SK-MEL-5 (cell line): ENCODE results near the gene GRIN2A. TPM values are rescaled to one million over a fixed set of nuclear protein-coding genes. Genes with fewer than 3 reads are reported as not detected.
"Not testable (repeated sequence)": the region's sequence is repeated elsewhere in the genome, so short reads cannot be mapped to it uniquely, and the experiment has no call there.

Experiments used
- DNase-seq: peaks from one replicate; pipeline ENCODE4 v3.0.0-alpha.2; 2016; ENCODE audit warnings: low read depth, low spot score
- in situ Hi-C: cut with HindIII; loops from 2 replicates; pipeline ENCODE4 v1.10.0; 2016; ENCODE audit warnings: low sequenced_read_pairs, high pct_unique_total_duplicates, low pct_unique_long_range_greater_than_20kb
- total RNA-seq: library from RNA; depleted of rRNA; stranded (reverse); fragments of >200 nt; shearing (Covaris generic); gene quantifications from 2 replicates; pipeline ENCODE4 v1.2.3, GENCODE V29; 2014

Gene GRIN2A
- total RNA-seq, 1 experiment from 2014 or later, result 1.3 TPM

DNA sequence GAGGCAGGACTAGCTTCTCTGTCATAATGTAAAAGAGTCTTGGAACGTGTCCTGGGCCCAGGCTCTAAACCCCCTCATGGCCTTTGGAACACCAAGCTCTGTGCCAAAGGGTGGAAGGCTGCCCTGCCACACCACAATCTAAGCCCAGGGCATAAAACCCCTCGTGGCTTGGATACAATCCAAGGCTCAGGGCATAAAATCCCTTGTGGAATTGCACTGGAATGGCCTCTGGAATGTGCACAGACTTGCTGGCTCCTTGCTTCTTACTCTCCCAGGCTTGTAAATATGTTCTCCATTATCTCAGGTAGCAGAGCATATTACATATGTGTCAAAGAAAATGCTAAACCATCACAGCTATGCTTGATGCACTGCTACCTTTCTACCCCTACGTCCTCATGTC is 306.2 kb downstream of the GRIN2A start:
- in situ Hi-C loops, DNase-seq: not testable (repeated sequence)

DNA sequence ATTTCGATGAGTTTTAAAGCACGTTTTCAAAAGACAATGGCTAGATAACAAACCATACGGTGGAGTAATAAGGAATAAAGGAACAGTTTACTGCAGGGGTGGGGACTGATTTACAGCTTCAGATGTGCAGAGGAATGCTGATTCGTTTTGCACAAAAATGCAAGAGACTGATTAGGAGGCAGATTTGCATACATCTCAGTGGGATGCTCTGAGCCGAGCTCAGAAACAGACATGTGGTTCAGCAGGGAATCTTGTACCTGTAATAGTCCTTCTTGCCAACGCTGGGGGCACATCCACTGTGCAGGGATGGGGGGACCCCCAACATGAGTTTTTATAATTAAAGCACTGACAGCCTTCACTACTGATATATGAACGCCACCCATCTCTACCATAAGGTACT is 308.0 kb downstream of the GRIN2A start:
- in situ Hi-C loops, result no loop called here
- DNase-seq, result no peak

DNA sequence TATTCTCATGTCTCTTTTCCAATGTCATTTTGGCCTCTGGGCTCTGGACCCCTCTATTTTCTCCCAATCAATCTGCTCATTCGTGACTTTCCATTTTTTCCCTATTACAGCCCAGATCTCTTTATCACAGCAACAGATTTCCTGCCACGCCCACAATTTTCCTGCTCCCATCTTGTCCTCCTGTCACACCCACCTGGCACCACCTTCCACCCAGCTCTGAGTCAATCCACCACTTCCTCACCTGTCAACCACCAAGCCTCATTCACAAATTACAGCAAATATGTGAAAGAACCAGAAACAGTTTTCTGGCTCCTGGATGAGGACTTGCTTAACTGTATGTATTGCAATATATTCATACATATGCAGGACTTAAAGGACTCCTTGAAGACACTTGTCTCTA is 311.3 kb downstream of the GRIN2A start:
- in situ Hi-C loops, result no loop called here
- DNase-seq, result no peak

DNA sequence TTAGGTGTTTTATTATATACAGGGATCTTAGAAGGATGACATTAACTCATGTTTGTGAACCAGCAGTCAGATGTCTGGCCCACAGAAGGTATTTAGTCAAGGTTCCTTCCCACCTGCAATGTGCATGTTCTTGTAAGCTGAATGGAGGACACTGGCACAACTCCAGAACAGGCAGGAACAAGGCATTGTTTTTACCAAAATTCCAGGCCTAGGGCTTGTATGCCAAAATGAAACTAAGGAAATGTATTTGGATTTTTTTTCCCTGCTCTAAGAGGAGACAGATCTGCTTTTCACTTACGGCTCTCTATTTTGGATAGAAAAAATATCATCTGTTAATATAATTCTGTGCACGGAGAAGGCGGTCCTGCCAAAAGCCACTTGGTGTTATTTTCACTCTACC is 312.5 kb downstream of the GRIN2A start:
- no peak for DNase-seq
- in situ Hi-C loops, result no loop called here

DNA sequence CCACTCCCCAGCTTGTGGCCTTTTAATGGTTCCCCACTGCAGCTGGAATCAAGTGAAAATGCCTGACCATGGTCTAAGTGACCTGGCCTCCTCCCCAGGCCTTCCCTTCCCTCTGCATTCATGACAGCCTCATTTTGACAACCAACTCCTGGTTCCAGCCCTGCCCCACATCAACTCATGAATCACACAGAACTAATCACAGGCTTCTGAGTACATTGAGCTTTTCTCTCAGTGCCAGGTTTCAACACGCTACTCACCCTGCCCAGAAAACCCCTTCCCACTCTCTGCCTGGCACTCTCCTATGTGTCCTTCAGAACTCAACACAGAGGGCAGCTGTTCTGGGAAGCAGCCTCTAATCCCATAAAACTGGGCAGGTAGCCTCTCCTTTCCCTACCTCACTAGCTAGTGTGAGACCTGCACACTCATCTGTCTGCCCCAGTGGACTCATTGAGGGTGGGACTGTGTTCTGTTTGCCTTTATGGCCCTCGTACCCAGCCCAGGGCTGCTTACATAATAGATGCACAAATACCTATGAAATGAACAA is 313.6 kb downstream of the GRIN2A start:
- in situ Hi-C loops, result no loop called here
- DNase-seq, result no peak

DNA sequence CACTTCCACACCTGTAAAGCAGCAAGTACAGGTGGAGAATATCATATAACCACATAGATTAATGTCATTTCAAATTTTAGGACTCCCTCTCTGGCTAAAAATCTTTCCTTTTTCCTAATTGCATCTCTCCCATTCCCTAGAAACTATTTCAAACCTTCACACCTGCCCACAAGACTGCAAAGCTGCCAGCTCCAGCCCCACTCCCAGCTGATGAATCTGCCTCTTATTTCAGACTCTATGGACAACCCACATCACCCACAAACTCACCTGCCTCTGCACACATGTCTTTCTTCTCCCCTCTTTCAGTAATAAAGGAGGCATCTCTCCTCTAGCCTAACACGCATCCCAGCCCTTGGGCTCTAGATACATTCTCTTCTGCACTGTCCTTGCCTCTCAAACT is 315.1 kb downstream of the GRIN2A start:
- in situ Hi-C loops, result no loop called here
- DNase-seq, result no peak

DNA sequence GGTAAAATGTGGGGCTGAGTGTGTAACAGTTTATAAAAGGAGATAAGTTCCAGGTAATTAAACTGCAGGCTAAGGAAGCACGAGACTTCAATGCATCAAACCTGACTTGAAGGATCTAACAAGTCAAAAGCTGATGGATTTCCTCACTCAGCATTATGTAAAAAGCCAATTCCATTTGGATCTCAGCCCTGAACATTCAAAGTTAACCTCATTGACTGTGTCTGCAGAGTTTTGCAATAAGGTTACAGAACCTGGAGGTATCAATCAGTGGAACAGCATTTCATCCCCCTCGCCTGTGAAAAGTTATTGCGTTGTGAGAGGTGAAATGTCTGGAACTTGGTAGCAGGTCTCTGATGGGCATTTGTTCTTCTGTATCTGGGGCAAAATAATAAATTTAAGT is 317.8 kb downstream of the GRIN2A start:
- in situ Hi-C loops, result no loop called here

DNA sequence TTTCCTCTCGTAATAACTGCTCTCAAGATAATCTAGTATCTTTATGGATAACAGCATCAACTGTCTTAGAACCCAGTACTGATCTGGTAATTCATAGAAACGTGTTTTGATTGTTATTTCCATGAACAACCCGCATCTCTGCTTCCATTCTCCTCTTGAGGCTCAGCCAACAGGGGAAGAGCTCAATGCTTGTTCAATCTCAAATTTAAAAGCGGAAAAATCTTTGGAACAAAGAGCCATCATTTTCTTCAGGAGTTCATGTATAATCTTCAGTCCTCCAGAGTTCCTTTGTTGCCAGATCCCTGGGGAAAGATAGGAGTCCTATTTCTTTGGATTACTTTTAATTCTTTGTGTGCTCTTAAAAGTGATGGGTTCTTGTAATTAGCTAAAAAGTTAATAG is 319.9 kb downstream of the GRIN2A start:
- DNase-seq, result no peak
- in situ Hi-C loops, result no loop called here

More for the DNA sequence above, 317.8 kb downstream of the GRIN2A start:
- no peak for DNase-seq

DNA sequence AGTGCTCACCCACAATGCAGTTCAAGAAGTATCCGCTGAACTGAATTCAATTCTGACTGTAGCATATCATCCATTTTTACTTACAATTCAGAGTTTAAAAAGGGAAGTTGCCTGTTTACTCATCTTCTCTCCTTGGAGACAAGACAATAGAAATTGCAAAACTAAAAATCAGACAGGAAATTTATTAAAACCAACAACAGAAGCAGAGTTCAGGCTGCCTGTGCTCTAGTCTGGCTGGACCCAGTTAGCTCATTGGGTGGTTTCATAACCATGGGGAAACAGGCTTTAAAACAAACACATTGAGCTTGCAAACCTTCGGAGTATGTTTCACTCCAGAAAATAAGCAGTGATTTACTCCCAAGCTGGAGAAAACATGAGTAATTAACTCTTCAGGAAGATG is 321.4 kb downstream of the GRIN2A start:
- in situ Hi-C loops, result no loop called here

DNA sequence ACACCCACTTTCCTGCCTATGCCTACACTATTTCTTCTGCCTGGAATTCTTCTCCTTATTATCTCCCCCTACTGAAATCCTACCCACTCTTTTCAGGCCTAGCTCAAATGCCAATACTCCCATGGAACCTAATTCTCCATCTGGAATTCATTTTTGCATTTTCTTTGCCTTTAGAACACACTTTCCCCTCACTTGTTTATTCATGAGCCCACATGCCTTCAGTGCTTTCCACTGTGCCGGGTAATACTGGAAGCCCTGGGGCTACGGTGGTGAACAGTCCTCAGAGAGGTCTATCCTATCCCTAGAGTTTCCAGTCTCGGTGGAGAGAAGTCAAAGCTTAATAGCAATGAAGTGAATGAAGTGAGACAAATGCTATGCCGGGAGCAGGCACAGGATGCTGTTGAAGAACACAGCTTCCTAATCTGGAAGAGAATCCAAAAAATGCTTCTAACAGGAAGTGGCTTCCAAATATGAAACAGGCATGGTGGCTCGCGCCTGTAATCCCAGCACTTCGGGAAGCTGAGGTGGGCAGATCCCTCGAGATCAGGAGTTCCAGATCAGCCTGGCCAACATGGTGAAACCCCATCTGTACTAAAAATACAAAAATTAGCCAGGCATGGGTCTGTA is 322.4 kb downstream of the GRIN2A start:
- DNase-seq, result no peak

More for the DNA sequence above, 321.4 kb downstream of the GRIN2A start:
- DNase-seq, result no peak

DNA sequence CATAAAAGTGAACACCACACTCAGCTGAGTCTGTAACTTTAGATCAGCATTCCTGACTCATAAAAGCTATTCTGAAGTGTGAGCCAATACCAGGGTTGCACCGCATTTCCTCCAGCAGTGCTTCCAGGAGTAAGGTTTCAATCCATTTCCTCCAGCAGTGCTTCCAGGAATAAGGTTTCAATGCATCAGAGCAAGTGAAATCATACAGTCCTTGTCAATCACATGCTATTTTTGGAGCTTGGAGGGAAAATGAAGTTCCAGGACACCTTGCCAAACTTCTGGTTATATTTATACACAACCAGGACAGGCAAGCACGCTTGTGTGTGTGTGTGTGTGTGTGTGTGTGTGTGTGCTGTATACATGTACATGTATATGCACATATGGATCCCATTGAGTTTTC is 327.6 kb downstream of the GRIN2A start:
- in situ Hi-C loops, result no loop called here
- DNase-seq, result no peak

More for the DNA sequence above, 322.4 kb downstream of the GRIN2A start:
- in situ Hi-C loops, result no loop called here

DNA sequence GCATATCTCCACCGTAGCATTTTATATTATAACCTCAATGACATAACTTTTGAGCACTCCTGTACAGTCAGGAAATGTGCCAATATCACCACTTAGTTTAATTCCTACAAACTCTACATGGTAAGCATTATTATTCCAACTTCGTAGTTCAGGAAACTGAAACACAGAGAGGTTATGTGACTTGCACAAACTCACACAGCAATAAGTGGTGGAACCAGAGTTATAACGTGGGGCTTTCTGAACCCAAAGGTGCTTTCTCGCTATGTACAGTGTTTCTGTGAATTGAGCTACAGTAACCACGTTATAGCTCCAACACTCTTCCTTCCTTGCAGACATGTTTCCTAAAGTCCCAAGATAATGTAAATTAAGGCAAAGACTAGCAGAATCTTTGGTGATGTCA is 330.2 kb downstream of the GRIN2A start:
- in situ Hi-C loops, result no loop called here

DNA sequence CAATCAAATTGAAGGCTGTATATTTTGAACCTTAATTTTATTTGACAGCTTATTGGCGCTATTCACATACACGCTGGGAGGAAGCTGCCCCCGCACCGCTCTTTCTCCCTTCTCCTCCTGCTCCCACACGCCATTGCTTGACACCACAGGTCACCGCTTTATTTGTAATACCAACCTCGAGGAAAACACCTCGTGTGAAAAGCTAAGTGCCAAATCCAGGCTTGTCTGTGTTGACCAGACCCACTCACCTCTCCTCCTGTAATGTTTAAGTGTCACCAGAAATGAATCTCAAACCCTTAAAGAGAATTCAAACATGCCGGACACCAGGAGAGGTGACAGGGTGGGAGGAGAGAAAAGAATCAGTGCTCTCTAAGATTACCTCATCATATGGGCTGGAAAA is 331.4 kb downstream of the GRIN2A start:
- in situ Hi-C loops, result no loop called here
- DNase-seq, result no peak

More for the DNA sequence above, 330.2 kb downstream of the GRIN2A start:
- no peak for DNase-seq

DNA sequence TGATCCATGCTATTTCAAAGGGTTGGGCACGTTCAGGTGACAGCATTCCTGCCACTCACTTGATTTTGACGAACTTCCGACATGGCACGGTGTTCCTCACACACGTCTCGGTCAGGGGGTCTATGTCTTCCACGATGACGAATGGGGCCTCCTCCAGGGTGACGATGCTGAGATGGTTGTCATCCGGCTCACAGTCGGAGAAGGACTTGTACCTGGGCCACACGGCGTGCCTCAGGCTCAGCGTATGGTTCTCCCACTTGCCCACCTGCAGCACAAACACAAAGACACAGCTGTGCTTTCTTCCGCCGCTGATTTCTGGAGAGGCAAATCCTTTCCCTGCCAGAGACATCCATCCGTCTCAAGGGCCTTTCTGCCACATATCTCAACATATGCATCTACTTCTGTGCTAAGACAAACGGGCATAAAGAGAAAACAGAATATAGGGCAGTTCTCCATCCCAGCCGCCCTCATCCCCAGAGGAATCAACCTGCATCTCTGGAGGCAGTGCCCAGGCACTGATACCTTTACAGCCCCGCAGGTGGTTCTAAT is 332.5 kb downstream of the GRIN2A start:
- no peak for DNase-seq
- in situ Hi-C loops, result no loop called here

DNA sequence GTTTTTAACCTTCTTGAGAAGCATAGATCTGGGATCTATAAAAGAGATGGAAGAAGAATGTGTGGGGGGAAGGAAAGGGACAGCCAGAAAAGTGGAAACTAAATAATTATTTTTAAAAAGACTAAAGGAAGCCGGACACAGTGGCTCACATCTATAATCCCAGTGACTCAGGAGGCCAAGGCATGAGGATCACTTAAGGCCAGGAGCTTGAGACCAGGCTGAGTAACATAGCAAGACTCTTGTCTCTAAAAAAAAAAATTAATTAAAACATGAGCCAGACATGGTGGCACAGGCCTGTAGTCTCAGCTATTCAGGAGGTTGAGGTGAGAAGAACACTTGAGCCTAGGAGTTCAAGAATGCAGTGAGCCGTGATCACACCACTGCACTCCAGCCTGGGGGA is 335.1 kb downstream of the GRIN2A start:
- no peak for DNase-seq
- in situ Hi-C loops, result no loop called here

DNA sequence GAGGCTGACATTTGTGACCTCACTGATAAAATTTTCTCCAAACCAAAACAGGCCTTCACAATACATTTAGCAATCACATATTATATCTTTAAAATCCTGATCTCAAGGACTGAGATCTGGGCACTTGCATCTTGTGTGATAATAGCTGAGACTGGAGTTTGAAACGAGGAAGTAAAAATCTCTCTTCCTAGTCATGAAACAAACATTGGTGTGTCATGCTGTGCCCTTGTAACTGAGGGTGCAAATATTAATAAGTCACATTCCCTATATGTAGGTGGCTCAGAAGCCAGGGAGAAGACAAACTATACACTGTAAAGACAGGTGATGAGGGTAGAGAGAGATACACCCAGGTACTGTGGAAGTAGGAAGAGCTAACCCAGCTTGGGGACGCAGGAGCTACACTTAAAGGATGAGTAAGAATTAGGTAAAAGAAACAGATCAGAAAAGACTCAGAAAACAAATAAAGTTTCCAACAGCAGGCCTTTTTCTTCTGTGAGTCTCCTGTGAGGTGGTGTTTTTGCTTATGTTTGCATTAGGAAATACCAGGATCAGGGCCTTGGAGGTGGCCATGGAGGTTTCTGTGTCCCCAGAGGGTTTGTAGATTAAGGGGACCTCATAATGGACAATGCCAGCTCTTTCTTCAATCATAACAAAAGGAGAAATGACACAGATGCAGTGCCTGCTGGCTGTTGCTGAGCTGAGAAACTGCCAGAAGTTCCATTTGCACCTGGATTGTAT is 335.7 kb downstream of the GRIN2A start:
- in situ Hi-C loops, result no loop called here
- no peak for DNase-seq

DNA sequence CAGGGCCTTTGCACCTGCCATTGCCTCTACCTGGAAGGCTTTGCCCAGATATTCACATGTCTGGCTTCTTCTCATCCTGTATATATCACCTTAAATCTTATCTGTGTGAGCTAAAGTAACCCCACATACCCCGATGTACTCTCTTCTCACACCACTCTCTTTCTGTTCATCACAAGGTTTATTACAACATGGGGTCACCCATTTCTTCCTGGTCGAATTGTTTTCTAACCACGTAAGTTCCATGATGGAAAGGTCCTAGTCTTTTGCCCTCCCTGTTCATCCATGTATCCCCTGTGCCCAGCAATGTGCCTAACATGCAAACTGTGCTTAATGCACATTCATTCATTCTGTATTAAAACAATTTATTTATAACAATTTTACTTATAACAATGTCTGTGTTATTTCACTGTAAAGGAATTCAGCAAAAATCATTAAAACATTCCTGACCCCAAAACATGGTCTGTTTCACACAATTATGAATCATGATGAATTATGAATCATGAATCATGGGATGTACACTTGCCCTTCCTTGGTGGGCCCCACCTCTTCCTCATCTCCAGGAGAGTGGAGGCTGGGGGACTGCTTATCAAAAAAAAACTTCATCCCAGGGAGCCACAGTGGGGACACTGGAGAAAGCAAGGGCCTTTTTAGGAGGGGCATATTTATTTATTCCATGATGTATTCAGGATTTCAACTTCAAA is 336.4 kb downstream of the GRIN2A start:
- no peak for DNase-seq
- in situ Hi-C loops, result no loop called here

DNA sequence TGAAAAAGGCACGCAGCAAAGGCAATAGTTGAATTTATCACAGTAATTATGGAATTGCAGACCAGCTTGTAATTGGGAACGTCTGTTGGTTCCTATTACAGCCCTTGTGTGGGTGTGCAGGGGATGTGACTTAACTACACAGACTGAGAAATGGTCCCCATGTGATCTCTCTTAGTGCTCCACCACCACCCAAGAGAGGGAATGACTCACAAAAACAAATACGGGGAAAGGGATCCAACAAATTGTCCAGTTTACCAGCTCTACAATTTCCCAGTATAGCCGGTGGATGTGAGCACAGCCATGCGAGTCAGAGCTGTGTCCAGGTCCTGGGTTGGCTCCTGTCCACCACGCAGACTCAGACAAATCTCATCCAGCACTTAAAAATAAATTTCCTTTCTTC is 337.9 kb downstream of the GRIN2A start:
- no peak for DNase-seq
- in situ Hi-C loops, result no loop called here
